ENCODE data around the gene STARD3. TPM values are rescaled to one million over a fixed set of nuclear protein-coding genes. Genes with fewer than 3 reads are reported as not detected.

The STARD3 gene
- total and polyA plus RNA-seq, 2 of the 13 experiments (the other 11 are each of a cell fraction or from before 2014, with no cell fraction given), result 34.6 to 100 TPM

DNA sequence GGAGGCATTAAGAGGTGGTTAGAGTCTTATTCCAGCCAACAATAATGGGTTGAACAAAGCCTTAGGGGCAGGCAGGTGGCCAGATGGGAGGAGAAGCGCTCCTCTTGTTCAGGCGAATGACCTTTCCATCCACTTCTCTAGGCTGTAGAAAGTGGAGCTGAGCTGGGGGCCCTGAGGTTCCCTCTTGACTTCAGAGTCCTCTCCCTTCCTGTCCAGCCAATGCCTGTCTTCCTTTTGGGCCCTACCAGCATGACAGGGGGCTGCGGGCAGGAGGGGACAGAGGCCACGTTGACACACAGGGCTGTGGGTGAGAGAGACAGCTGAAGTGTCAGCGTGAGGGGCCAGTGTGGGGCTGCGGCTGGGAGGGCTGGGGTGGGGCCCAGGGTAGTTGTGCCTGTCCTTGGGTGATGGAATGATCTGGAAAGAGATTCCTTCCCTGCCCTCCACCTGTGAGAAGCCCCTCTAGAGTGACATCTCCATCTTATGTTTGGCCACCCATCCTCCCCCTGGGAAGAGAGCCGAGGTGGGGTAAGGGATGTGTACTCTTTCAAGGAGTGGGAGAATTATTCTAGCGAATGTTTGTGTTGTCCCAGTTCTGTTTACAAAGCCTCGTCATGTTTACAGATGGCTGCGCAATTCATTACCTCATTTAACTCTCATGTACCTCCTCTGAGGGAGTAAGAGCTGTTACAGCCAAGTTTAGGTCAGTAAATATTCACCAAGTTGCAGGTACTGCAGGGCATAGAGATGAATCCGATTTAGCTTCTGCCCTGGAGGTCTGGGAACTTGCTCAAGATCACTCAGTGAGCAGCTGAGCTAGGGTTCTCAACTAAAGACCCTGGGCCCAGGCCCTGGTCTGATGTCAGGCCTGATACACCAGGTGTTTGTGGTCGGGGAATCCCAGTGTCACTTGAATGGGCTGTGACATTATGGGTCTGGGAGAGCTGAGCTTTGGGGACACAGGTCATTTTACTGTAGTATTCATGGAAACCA lies 66.3 kb downstream of the STARD3 start (continued):
- TF ChIP-seq ZNF230 (CRISPR knock-in tag; IDR thresholded peaks at IDR 0.05) (peak; percentile 88), PAX8 (CRISPR knock-in tag; IDR thresholded peaks at IDR 0.05; ENCODE audit: borderline replicate concordance) (peak; percentile 52; the same call in 1 of the 2 replicates), ZNF800 (CRISPR knock-in tag; IDR thresholded peaks at IDR 0.05) (no peak), JUN (CRISPR knock-in tag; IDR thresholded peaks at IDR 0.05) (no peak; the same call in 1 of the 2 replicates), POGZ (CRISPR knock-in tag; IDR thresholded peaks at IDR 0.05) (no peak), ZNF44 (CRISPR knock-in tag; IDR thresholded peaks at IDR 0.05) (no peak), ZNF446 (CRISPR knock-in tag; IDR thresholded peaks at IDR 0.05) (no peak; the same call in 1 of the 2 replicates), BCL6 (CRISPR knock-in tag; IDR thresholded peaks at IDR 0.05) (peak; percentile 90), ZBTB1 (CRISPR knock-in tag; IDR thresholded peaks at IDR 0.05; ENCODE audit: borderline replicate concordance) (no peak), MTA3 (CRISPR knock-in tag; IDR thresholded peaks at IDR 0.05) (no peak), ZNF337 (CRISPR knock-in tag; IDR thresholded peaks at IDR 0.05; ENCODE audit: borderline replicate concordance, low read depth) (no peak), SRSF9 (IDR thresholded peaks at IDR 0.05; ENCODE audit: borderline replicate concordance, insufficient read depth, low read depth, low read length, poor library complexity, severe bottlenecking) (no peak), REPIN1 (CRISPR knock-in tag; IDR thresholded peaks at IDR 0.05; ENCODE audit: borderline replicate concordance, low read depth) (peak; percentile 71; the same call in 1 of the 2 replicates), KAT8 (CRISPR knock-in tag; IDR thresholded peaks at IDR 0.05) (no peak; the same call in 1 of the 2 replicates), GATA4 (IDR thresholded peaks at IDR 0.05; ENCODE audit: borderline replicate concordance, low read depth) (no peak; the same call in 1 of the 2 replicates), ZNF790 (CRISPR knock-in tag; IDR thresholded peaks at IDR 0.05; ENCODE audit: borderline replicate concordance) (0 out of 2 replicates have a peak, but pooled peaks have one; percentile 43), ZNF710 (CRISPR knock-in tag; IDR thresholded peaks at IDR 0.05; ENCODE audit: borderline replicate concordance) (no peak; the same call in 1 of the 2 replicates), SIN3B (IDR thresholded peaks at IDR 0.05; ENCODE audit: low read length) (no peak), ZSCAN22 (CRISPR knock-in tag; IDR thresholded peaks at IDR 0.05) (peak; percentile 45; the same call in 1 of the 2 replicates), ZC3H13 (CRISPR knock-in tag; IDR thresholded peaks at IDR 0.05) (no peak), TGIF2 (CRISPR knock-in tag; IDR thresholded peaks at IDR 0.05) (0 out of 2 replicates have a peak, but pooled peaks have one; percentile 55)
- TF ChIP-seq, protein P1, sequence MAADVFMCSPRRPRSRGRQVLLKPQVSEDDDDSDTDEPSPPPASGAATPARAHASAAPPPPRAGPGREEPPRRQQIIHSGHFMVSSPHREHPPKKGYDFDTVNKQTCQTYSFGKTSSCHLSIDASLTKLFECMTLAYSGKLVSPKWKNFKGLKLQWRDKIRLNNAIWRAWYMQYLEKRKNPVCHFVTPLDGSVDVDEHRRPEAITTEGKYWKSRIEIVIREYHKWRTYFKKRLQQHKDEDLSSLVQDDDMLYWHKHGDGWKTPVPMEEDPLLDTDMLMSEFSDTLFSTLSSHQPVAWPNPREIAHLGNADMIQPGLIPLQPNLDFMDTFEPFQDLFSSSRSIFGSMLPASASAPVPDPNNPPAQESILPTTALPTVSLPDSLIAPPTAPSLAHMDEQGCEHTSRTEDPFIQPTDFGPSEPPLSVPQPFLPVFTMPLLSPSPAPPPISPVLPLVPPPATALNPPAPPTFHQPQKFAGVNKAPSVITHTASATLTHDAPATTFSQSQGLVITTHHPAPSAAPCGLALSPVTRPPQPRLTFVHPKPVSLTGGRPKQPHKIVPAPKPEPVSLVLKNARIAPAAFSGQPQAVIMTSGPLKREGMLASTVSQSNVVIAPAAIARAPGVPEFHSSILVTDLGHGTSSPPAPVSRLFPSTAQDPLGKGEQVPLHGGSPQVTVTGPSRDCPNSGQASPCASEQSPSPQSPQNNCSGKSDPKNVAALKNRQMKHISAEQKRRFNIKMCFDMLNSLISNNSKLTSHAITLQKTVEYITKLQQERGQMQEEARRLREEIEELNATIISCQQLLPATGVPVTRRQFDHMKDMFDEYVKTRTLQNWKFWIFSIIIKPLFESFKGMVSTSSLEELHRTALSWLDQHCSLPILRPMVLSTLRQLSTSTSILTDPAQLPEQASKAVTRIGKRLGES (CRISPR knock-in tag; IDR thresholded peaks at IDR 0.05; ENCODE audit: borderline replicate concordance), result no peak

Measured in HepG2 (cell line).